Smooth muscle cell of the brain vasculature (primary cell): Measurements from ENCODE around the gene ASCL4.
"Not testable (repeated sequence)": the region's sequence is repeated elsewhere in the genome, so short reads cannot be mapped to it uniquely, and the experiment has no call there.

Experiments
- DNase-seq: peaks from one replicate; pipeline ENCODE4 v3.0.0-alpha.2; 2012; ENCODE audit warnings: low read depth, low spot score

The ASCL4 gene, protein sequence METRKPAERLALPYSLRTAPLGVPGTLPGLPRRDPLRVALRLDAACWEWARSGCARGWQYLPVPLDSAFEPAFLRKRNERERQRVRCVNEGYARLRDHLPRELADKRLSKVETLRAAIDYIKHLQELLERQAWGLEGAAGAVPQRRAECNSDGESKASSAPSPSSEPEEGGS

DNA sequence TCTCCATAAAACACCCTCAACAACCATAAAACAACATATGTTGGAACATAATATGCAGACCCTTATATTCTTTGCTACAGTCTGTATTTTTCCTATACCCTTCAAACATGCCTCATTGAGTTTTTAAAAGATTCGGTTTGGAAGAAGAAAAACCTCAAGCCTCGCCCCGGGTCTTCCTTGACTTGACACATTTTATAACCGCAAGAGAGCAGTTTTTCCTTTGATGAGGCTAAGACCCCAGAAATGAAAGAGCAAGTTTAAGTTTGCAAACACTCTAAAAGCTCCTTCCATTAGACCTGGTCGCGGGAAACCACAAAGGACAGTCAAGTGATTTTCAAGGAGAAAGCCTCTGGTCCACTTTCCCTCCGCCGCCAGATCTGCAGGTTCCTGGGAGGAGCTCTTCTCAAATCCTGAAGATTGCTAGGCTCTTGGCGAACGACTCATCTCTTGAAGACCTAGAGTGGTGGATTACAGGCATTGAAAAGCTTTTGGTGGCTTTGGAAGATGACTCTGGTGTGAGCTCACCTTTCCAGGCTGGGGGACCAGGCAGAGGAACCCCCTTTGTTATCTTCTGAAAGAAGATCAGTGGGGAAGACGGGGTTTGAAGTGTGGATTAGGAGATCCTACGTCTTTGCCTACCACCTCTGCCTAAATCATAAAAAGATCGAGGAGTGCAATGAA is at the start of gene ASCL4:
Gene ASCL4 (plus strand): TSS at position 356 of the 681 bp plus-strand sequence. CDS start 515 bp downstream, outside the sequence.
- DNase-seq, result no peak

DNA sequence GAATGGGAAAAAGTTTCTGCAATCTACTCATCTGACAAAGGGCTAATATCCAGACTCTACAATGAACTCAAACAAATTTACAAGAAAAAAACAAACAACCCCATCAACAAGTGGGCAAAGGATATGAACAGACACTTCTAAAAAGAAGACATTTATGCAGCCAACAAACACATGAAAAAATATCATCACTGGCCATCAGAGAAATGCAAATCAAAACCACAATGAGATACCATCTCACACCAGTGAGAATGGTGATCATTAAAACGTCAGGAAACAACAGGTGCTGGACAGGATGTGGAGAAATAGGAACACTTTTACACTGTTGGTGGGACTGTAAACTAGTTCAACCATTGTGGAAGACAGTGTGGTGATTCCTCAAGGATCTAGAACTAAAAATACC is 47.2 kb upstream of the ASCL4 start:
- not testable (repeated sequence) for DNase-seq

DNA sequence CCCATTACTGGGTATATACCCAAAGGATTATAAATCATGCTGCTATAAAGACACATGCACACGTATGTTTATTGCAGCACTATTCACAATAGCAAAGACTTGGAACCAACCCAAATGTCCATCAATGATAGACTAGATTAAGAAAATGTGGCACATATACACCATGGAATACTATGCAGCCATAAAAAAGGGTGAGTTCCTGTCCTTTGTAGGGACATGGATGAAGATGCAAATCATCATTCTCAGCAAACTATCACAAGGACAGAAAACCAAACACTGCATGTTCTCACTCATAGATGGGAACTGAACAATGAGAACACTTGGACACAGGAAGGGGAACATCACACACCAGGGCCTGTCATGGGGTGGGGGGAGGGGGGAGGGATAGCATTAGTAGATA is 46.8 kb upstream of the ASCL4 start:
- not testable (repeated sequence) for DNase-seq

DNA sequence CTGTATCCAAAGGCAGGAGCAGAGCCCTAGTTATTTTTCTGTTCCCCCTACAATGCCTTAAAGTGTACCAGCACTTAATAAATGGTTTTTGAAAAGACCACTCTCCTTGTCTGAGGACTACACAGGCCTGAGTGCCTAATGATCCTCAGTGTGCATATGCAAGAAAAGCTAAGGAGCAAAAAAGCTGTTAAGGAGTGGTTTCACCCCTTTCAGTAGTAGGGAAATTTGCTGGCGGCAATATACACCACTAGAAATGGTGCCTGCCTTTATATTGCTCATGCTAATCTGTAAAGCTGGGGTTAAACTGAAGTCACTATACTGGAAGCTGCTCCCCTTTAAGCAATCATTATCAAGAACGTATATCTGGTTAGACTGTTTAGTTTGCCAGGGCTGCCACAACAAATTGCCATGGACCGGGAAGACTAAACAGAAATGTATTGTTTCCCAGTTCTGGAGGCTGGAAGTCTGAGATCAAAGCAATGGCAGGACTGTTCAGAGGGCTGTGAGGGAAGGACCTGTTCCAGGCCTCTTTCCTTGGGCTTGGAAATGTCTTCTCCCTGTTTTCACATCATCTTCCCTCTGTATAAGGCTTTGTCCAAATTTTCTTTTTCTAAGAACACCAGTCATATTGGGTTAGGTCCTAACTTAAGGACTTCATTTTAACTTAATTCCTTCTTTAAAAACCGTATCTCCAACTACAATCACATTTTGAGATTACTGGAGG is 43.7 kb upstream of the ASCL4 start:
- DNase-seq, result no peak

DNA sequence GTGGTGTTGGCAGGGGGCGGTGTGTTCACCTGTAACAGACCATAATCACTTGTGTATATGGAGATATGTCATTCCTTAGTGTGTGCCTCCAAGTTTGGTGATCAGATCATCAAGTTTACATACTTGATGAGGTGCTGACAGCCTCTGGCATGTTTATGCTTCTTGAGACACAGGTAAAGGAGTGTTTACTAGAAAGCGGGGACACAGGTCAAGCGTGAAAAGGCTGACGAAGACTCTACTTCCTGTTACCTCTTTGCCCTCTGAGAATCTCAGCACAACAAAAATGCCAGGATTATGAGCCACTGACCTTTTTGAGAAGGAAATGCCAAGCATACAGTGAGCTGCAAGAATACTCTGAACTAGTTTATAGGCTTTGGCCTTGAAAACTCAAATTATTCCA is 43.1 kb upstream of the ASCL4 start:
- DNase-seq, result no peak

DNA sequence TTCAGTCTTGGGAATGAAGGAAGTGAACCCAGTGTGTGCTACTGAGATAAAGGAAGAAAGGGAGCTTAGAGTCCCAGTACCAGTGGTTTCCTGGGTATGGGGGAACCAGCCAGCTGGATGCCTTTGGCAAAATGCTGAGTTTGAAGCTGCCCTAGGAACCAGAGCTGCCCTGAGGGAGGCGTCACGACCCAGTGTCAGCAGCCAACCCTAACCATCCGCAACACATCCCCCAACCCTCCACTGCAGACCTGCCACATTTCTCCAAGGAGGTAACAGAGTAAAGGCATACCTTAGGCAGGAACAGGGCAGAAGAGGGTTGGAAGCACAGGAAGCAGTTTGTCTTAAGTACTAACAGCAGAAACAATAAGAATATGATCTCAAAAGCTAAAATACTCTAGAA is 42.1 kb upstream of the ASCL4 start:
- no peak for DNase-seq

DNA sequence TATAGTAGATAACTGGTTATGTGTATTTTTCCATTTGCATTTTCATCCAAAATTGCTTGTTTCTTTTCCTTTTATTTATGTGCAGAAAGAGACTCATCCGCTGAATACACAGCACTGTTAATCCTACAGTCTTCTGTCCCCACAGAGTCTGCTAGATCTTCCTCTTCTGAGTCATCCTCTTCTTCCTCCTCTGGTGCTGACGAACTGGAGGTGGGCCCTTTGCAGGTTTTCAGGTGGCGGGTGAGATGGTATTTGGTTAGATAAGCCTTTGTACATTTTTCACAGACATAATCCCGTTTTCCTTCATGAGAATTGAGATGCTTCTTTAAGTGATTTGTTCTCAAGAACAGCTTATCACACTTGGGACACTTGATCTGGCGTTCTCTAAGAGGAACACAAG is 40.4 kb upstream of the ASCL4 start:
- DNase-seq, result no peak

DNA sequence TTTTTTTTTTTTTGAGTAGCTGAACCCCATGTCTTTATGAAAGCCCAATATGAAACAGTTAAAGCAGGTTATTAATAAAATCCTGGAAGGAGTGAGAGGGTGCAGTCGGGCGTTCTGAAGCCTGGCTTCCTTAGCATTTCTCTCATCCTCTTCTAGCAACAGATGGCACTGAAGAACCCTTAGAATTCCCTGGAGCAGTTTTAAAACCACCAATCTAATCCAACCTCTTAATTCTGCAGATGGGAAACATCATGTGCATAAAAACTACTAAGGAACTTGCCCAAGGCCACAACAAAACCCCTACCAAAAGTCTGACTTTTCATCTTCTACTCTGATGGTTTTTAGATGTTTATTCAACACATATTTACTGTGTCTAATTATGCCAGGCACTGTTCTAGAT is 38.7 kb upstream of the ASCL4 start:
- no peak for DNase-seq

DNA sequence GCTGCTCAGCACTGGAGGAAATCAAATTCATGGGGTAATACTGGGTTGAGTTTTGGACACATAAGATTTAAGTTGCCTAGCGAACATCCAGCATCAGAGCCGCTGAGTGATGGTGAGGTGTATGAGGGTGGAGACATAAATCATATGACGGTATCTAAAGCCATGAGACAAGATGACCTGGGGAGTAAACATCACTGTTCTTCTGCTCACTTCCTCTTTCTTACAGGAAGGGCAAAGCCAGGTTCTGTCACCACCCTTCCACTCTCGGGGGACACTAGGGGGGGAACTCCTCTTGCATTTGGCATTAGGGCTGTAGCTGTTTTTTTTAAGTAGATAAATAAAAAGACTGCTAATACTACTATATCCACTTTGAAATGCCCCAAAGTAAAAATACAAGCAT is 37.6 kb upstream of the ASCL4 start:
- DNase-seq, result no peak

DNA sequence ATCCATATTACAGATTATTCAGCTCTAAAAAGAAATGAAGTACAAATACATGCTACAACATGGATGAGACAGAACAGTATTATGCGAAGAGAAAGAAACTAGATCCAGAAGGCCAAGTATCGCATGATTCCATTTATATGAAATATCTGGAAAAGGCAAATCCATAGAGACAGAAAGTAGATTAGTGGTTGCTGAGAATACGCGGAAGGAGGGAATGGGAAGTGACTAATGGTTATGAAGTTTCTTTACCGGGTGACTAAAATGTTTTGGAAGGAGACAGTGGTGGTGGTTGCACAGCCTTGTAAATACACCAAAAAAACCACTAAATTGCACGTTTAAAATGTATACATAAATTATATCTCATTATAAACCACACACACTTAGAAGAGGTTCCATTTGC is 26.0 kb upstream of the ASCL4 start:
- peak; percentile 20 for DNase-seq

DNA sequence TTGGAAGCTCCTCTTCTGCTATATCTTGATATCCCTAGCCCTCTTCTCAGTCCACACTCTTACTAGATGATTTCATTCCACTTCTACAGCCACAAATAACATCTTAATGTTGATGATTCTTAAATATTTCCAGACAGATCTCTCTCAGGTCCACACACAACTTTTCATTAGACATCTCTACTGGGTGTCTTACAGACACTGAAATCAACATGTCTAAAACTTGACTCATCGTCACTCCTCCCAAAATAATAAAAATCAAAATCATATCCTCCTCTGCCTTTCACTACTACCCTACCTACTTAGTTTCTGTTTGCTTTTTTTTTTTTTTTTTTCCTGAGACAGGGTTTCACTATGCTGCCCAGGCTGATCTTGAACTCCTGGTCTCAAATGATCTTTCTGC is 25.4 kb upstream of the ASCL4 start:
- DNase-seq, result no peak

DNA sequence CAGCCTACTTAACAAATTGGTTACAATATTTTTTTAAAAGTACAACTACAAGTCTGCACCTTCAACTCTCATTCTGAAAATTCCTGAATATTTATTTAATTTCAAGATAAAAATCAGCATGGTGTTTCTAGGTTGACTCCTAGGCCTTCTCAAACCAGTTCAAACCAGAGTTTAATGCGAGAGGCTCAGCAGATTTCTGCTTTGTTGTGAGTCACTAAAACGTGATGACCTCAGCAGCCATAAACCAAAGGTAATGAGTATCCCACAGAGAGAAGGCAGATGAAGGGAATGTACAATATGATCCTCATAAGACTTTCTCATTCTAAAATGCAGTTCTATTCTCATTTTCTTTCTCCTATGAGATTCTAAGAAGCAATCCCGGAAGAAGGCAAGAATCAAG is 15.1 kb upstream of the ASCL4 start:
- peak; percentile 17 for DNase-seq

DNA sequence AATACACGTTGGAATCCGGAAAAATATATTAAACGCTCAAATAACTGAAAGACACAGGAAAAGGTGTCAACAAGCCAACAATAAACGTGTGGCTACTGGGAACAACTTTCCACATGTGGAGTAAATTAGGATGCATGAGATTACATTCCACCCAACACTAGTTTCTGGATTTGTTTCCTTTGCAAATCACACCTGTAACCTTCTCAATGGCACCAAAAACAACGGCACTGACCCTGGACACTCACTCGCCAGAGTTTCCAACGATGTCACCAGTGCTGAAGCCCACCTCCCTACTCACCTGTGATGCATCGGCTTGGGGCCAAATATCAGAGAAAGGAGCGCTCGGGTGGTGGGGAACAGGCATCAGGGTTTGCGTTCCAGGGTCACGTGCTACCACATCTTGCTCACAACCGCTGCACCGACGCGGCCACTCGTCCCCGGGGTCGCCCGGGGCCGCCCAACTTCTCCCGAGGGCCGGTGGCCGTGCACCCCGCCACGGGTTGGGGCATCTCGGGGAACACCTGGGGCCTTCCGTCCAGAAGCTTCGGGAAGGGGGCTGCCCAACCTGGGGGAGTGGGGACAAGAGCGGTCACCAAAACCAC is 14.2 kb upstream of the ASCL4 start:
- no peak for DNase-seq

DNA sequence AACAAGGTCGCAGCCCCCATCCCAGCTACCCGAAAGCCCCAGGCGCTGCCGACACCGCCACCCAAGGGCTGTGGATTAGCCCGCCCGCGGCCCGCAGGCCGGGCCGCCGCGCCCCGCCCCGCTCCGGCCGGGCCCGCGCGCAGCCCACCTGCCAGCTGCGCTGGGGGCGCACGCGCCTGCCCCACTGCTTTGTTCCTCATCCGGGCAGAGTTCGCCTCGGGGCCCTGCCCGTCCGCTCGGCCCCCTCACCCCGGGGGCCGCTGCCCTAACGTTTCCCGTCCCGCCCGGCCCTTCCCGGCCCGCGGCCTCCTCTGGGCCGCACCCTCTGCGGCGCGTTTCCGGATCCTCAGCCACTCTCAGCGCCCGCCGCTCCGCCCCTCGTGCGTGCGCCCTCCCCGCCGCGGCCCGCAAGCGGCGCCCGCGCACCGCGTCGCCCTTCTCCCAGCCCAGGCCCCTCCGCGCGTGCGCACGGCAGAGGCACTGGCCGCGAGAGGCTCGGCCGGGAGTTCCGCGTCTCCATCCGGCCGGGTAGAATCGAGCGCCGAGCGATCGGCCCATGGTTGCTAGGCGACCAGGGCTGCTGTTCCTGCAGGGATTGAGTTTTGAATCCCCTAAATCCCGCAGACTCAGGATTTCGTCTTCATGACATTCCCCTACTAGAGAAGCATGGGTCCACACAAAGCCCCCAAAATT is 13.5 kb upstream of the ASCL4 start, which contains the start of gene PRDM4:
Gene PRDM4 (minus strand): TSS at position 329 of the 693 bp plus-strand sequence. CDS start 622 bp downstream, outside the sequence.
- peak; percentile 79 for DNase-seq

DNA sequence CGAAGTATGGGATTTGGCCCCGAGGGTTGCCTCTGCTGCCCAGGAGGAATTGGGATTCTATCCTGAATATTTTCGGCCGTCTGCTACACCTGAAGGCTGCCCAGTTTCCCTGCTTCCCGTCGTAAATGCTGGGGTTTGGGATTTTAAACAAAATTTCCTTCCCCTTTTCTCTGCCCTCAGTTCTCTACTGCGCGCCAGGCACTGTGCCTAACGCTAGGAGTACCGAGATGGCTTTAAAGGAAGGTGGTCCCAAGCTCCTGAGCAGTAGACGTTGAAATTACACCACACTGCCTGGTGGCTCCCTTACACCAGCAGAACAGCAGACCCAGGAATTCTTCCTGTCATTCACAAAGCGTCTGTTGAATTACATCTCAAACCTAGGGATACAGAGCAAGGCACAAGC is 13.0 kb upstream of the ASCL4 start:
- DNase-seq, result no peak

DNA sequence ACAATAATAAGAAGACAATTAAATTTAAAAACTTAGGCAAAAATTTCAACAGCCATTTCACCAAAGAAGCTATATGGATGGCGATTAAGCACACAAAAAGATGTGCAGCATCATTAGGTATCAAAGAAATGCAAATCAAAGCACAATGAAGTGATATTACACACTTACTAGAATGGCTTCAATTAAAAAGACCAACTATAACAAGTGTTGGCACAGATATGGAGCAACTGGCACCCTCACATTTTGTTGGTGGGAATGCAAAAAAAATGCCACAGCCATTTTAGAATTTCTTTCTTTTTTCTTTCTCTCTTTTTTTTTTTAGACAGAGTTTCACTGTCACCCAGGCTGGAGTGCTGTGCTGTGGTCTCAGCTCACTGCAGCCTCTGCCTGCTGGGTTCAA is 11.6 kb upstream of the ASCL4 start:
- no peak for DNase-seq

DNA sequence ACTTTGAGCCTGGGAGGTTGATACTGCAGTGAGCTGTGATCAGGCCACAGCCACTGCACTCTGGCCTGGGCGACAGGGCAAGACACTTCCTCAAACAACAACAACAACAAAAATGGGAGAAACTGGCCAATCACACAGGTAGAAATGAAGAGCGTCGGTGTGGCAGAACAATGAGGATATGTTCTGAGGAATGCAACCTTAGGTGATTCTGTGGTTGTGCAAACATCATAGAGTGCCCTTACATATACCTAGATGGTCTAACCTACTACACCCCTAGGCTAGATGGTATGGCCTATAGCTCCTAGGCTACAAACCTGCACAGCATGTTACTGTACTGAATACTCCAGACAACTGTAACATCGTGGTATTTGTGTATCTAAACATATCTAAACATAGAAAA is 9.9 kb upstream of the ASCL4 start:
- DNase-seq, result no peak

DNA sequence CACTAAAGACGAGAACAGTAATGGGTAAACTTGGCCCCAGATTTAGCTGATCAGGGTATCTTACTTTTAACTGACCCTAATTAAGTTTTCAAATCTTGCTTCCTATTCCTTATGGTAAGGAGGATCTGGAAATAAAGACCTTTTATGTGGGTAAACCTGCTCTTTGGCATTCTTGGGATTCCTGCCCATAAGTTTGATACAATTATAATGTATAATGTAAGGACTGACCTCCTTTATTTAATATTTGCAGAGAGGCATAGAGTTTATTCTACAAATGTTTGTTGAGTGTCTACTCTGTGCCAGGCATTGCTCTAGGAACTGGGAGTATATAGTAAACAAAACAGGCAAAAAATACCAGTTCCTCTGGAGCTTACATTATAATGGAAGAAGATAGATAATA is 9.2 kb upstream of the ASCL4 start:
- DNase-seq, result no peak

DNA sequence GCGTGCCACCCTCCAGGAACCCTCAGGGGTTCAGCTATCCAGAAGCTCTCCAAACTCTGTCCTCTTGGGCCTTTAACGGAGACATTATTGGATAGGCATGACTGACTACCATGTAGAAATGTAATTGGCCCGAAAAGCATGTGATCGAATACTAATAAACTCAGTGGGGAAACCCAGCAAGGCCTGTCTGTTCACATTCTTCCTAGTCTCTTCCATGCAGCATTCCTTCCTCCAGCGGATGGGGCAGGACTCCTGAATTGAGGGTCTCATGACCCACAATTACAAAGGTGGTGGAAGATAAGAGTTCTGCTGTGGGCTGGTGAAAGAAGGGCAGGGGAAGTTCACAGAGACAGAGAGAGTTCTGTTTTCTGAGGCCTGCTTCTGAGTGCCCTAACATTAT is 7.0 kb upstream of the ASCL4 start:
- DNase-seq, result no peak

DNA sequence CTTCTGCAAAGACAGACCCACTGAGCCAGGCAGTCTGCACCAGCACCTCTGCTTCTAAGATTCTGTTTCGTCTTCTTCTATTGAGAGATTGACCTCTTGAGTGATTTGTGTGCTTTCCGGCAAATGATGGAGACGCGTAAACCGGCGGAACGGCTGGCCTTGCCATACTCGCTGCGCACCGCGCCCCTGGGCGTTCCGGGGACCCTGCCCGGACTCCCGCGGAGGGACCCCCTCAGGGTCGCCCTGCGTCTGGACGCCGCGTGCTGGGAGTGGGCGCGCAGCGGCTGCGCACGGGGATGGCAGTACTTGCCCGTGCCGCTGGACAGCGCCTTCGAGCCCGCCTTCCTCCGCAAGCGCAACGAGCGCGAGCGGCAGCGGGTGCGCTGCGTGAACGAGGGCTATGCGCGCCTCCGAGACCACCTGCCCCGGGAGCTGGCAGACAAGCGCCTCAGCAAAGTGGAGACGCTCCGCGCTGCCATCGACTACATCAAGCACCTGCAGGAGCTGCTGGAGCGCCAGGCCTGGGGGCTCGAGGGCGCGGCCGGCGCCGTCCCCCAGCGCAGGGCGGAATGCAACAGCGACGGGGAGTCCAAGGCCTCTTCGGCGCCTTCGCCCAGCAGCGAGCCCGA is 703 bp downstream of the ASCL4 start:
- DNase-seq, result no peak

DNA sequence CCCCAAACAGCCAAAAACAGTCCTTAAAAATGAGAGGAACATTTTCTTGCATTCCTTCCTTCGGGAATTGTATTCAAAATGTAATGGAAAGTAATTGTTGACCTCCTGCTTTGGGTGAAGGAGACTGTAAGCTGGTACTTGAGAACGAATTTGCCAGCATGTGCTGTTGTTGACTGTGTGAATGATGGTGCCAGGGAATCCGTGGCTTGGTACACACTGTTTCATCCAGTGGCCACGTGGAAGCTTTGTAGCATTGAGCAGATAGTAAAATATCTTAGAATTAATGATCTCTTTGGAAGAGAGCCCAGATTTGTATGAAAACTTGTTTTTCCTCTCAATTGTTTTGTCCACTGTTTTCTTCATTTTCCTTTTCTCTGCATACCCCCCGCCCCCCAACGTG is 1.7 kb downstream of the ASCL4 start:
- no peak for DNase-seq
